SK-N-MC (cell line): Measurements from ENCODE around the gene HUS1B.

Experiments
- EZH2 ChIP-seq: fragments of 200-600 bp; sonication (generic); IDR thresholded peaks from one replicate; pipeline ENCODE4 v1.6.1; 2017; ENCODE audit warnings: antibody characterized with exemption
- FOXP2 ChIP-seq: optimal IDR thresholded peaks from 2 replicates; pipeline ENCODE3; 2011; ENCODE audit warnings: mild to moderate bottlenecking, moderate library complexity; ENCODE audit not compliant: insufficient read depth; ENCODE audit errors: extremely low read length, control extremely low read depth
- POLR2AphosphoS5 ChIP-seq: IDR thresholded peaks from 2 replicates; pipeline ENCODE4 v1.6.1; 2012; ENCODE audit warnings: mild to moderate bottlenecking, low read depth, low read length, borderline replicate concordance

GRCh38 chr6:706146-706545 lies 49.2 kb upstream of the HUS1B start:
- TF ChIP-seq POLR2AphosphoS5 (no peak), EZH2 (no peak), FOXP2 (no peak)
